ENCODE measurements around the gene MAN1A1. TPM values are rescaled to one million over a fixed set of nuclear protein-coding genes. Genes with fewer than 3 reads are reported as not detected.

MAN1A1 gene
- total and polyA plus RNA-seq, 2 of the 8 experiments (the other 6 are each of a cell fraction or from before 2014, with no cell fraction given): 1.8 to 5.4 TPM

DNA sequence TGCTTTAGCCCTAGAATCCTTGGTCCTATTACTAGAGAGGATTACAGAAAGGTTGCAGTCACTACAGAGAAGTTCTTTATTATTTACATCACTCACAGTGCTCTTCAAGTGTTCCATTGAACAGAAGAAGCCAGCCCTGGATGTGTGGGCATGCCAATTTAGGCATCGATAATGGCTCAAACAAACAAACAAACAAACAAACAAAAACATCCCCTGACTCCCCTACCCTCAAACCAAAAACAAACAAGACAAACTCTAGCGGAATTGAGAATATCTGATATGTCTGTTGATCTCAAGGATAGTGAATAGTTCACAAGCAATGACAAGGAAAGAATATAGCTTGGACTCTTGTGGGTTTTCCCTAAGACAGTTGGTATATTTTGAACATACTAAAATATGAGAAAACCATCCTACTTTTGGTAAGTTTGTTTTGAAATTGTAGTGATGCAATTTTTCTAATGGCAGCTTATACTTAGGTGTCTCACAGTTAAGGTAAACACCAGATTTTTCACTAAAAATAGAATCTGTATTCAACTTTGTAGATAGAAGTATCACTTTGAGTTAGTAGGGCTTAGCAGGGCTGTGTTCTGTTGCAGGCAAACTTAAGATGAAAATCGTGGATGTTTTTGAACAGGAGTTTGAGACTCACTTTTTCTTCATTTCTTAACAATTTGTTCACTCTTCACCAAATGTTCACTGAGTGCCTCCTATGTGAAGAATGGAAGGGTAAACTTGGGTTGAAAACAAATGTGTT, 178.3 kb downstream of the MAN1A1 start:
- Histone ChIP-seq H3K4me1 (replicated peaks in 1 of 4; ENCODE audit: control insufficient read depth in 3 of 4, insufficient read depth in 4 of 4, low read length in 3 of 4) (no peaks in the 10 kb centered on the region), H3K27ac (ENCODE audit: low read depth, low read length) (no peak overlapping the region), H4K8ac (ENCODE audit: extremely low read depth, insufficient read depth, low read length) (no peak overlapping the region), H3K4me2 (ENCODE audit: insufficient read depth in 1 of 2, low read depth in 2 of 2, low read length in 2 of 2) (no peak overlapping the region), H2AFZ (ENCODE audit: low read length) (no peak overlapping the region), H3K36me3 (ENCODE audit: control insufficient read depth in 2 of 4, insufficient read depth in 4 of 4, low read length in 3 of 4) (no peaks in the 10 kb centered on the region), H3K23ac (ENCODE audit: insufficient read length) (no peak overlapping the region), H3K4ac (replicated peaks; ENCODE audit: insufficient read length, low read depth, low read length) (no peak overlapping the region), H3K56ac (replicated peaks; ENCODE audit: insufficient read length, low read depth, low read length) (no peak overlapping the region), H4K5ac (ENCODE audit: insufficient read length, low read depth, low read length) (no peak overlapping the region), H2BK15ac (ENCODE audit: low read length) (no peak overlapping the region), H4K20me1 (replicated peaks in 1 of 2; ENCODE audit: control insufficient read depth in 1 of 2, insufficient read depth in 2 of 2, low read length in 2 of 2) (no peaks in the 10 kb centered on the region), H3K23me2 (ENCODE audit: low read depth, low read length) (no peaks in the 10 kb centered on the region), H2BK120ac (replicated peaks; ENCODE audit: low read depth, low read length) (no peak overlapping the region), H3K9ac (replicated peaks in 1 of 4; ENCODE audit: extremely low read depth in 1 of 4, low read depth in 3 of 4, low read length in 3 of 4) (no peak overlapping the region), H3K4me3 (ENCODE audit: extremely low read depth in 1 of 4, insufficient read depth in 2 of 4, low read depth in 3 of 4, low read length in 4 of 4) (no peak overlapping the region), H3K18ac (ENCODE audit: extremely low read depth, low read length) (no peak overlapping the region), H2BK5ac (ENCODE audit: low read depth, low read length) (no peak overlapping the region), H3K27me3 (replicated peaks in 1 of 4; ENCODE audit: control insufficient read depth in 3 of 4, extremely low read depth in 1 of 4, insufficient read depth in 3 of 4, low read length in 3 of 4) (no peaks in the 10 kb centered on the region), H3K79me1 (ENCODE audit: low read depth, low read length) (no peaks in the 10 kb centered on the region), H4K91ac (replicated peaks; ENCODE audit: insufficient read length, low read length) (no peak overlapping the region), H3K9me3 (ENCODE audit: insufficient read depth in 2 of 2, low read depth in 1 of 2, low read length in 1 of 2) (no peaks in the 10 kb centered on the region), H2BK20ac (ENCODE audit: low read length) (no peak overlapping the region), H2AK5ac (ENCODE audit: low read depth, low read length) (no peak overlapping the region), H3K14ac (ENCODE audit: insufficient read length) (no peak overlapping the region), H3K79me2 (ENCODE audit: control insufficient read depth in 1 of 2, insufficient read depth in 2 of 2, low read length in 2 of 2) (no peaks in the 10 kb centered on the region), H2BK12ac (ENCODE audit: low read depth, low read length) (no peak overlapping the region)
- ChIA-PET POLR2A (ENCODE audit: partially characterized antibody) (no interaction called here), CTCF (ENCODE audit: partially characterized antibody) (interaction anchor here (0.8 to 1.4 kb wide), 3 partner anchors 23 to 162 kb away, joined by 3 read pairs; no protein-coding TSS in a partner anchor)
- TF ChIP-seq TAF1 (IDR thresholded peaks at IDR 0.05; ENCODE audit: low read depth, low read length) (no peak), BCL11A (IDR thresholded peaks at IDR 0.05; ENCODE audit: low read depth in 2 of 2, low read length in 2 of 2) (no peak), SIX5 (IDR thresholded peaks at IDR 0.05; ENCODE audit: low read depth, low read length) (no peak), KDM5A (IDR thresholded peaks at IDR 0.05; ENCODE audit: low read length) (no peak), HDAC2 (IDR thresholded peaks at IDR 0.05; ENCODE audit: borderline replicate concordance in 1 of 2, low read depth in 2 of 2, low read length in 2 of 2) (no peak)
- DNase-seq (ENCODE audit: low read depth in 1 of 2, low spot score in 2 of 2): no peak
- 78% methylated on average over 3 of the region's 3 CpGs; no CpG with 5 or more reads in 1 of the 2 experiments for WGBS, 2 experiments (ENCODE audit: extremely low coverage in 1 of 2, insufficient coverage in 1 of 2, insufficient read length in 1 of 2, insufficient replicate concordance in 2 of 2, low coverage in 1 of 2, low lambda C conversion rate in 2 of 2, missing lambda C conversion rate in 1 of 2)
- FAIRE-seq: no peak
